ENCODE results near the gene CDHR1. TPM values are rescaled to one million over a fixed set of nuclear protein-coding genes. Genes with fewer than 3 reads are reported as not detected.

Gene CDHR1
- total RNA-seq, 3 donors from 2014 or later = 0.15 to 0.66 (median 0.16) TPM

DNA sequence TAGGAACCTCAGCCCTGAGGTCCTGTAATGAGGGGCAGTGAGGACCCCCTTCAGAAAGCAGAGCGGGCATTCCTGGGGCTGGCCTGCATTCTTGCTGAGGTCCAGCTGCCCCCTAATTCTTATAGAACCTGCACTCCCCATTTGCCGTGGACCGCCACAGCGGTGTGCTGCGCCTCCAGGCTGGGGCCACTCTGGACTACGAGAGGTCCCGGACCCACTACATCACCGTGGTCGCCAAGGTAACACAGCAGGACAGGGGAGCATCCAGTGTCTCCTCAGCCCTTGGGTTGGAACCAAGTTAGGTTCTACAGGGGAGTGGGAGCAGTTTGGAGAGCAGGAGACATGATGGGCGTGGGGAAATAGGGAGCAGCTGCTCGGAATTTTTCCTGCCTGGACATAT lies 7.3 kb downstream of the CDHR1 start:
- Histone ChIP-seq H3K36me3 (no peaks in the 10 kb centered on the region), H3K4me1 (no peaks in the 10 kb centered on the region), H3K27me3 (peaks cover 0 to 15% of the 10 kb centered on the region in 2 donors), H3K9me3 (no peaks in the 10 kb centered on the region), H3K27ac (no peak overlapping the region), H3K4me3 (no peak overlapping the region)
- TF ChIP-seq POLR2AphosphoS5 (IDR thresholded peaks at IDR 0.05) = no peak
- TF ChIP-seq POLR2A (IDR thresholded peaks at IDR 0.05) = no peak
- TF ChIP-seq, protein P1, sequence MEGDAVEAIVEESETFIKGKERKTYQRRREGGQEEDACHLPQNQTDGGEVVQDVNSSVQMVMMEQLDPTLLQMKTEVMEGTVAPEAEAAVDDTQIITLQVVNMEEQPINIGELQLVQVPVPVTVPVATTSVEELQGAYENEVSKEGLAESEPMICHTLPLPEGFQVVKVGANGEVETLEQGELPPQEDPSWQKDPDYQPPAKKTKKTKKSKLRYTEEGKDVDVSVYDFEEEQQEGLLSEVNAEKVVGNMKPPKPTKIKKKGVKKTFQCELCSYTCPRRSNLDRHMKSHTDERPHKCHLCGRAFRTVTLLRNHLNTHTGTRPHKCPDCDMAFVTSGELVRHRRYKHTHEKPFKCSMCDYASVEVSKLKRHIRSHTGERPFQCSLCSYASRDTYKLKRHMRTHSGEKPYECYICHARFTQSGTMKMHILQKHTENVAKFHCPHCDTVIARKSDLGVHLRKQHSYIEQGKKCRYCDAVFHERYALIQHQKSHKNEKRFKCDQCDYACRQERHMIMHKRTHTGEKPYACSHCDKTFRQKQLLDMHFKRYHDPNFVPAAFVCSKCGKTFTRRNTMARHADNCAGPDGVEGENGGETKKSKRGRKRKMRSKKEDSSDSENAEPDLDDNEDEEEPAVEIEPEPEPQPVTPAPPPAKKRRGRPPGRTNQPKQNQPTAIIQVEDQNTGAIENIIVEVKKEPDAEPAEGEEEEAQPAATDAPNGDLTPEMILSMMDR (IDR thresholded peaks at IDR 0.05) = no peak
- no peak for DNase-seq (ENCODE audit: low spot score in 2 of 2)
- intact Hi-C loops (cut with DNase I; ENCODE audit: low total_unique reads) = no loop called here

DNA sequence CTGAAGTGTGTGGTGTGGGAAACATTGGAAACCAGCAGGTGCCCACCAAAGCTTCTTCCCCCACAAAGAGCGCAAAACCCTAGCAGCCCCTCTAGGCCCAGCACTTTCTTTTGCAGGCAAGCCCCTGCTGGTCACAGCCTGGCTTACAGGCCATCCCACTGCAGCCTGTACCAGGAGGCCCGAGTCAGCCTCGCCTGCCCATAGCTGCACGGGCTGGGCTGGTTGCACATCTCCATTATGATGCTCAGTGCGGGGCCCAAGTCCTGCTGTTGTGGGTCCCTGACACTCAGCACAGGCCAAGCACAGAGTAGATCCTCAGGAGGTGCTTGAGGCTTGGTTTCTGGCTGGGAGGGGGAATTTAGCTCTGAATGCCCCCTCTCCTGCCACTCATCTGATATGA lies 8.0 kb downstream of the CDHR1 start:
- Histone ChIP-seq H3K4me3 (no peak overlapping the region), H3K27me3 (peaks cover 0 to 9% of the 10 kb centered on the region in 2 donors), H3K4me1 (no peaks in the 10 kb centered on the region), H3K27ac (no peak overlapping the region), H3K36me3 (no peaks in the 10 kb centered on the region), H3K9me3 (no peaks in the 10 kb centered on the region)
- no peak for TF ChIP-seq POLR2AphosphoS5 (IDR thresholded peaks at IDR 0.05)
- TF ChIP-seq POLR2A (IDR thresholded peaks at IDR 0.05) = no peak
- TF ChIP-seq, protein P1 (IDR thresholded peaks at IDR 0.05) = no peak
- intact Hi-C loops (cut with DNase I; ENCODE audit: low total_unique reads) = no loop called here
- no peak for DNase-seq (ENCODE audit: low spot score in 2 of 2)

DNA sequence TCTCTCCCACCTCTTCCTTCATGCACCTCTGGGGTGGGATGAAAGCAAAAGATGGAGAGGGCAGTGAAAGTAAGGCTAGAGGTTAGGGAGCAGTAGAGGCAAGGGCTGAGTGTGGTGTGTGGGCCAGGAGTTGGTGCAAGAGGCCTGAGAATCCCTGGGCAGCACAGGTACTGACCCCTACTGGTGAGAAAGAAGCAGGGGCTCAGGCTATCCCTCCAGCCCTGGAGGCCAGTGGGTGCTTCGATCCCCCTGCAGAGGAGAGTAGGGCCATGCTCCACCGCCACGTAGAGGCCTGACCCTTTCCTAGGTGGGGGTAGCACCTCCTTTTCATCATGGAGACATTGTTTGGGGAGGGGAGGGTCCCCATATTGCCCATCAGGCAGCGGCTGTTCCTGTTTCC lies 9.8 kb downstream of the CDHR1 start:
- intact Hi-C loops (cut with DNase I; ENCODE audit: low total_unique reads) = no loop called here
- Histone ChIP-seq H3K9me3 (no peaks in the 10 kb centered on the region), H3K4me1 (no peaks in the 10 kb centered on the region), H3K27ac (no peak overlapping the region), H3K27me3 (peaks cover 0 to 10% of the 10 kb centered on the region in 2 donors), H3K4me3 (no peak overlapping the region), H3K36me3 (no peaks in the 10 kb centered on the region)
- no peak for DNase-seq (ENCODE audit: low spot score in 2 of 2)
- TF ChIP-seq, protein P1 (IDR thresholded peaks at IDR 0.05) = no peak
- TF ChIP-seq POLR2A (IDR thresholded peaks at IDR 0.05) (no peak), POLR2AphosphoS5 (IDR thresholded peaks at IDR 0.05) (no peak)

DNA sequence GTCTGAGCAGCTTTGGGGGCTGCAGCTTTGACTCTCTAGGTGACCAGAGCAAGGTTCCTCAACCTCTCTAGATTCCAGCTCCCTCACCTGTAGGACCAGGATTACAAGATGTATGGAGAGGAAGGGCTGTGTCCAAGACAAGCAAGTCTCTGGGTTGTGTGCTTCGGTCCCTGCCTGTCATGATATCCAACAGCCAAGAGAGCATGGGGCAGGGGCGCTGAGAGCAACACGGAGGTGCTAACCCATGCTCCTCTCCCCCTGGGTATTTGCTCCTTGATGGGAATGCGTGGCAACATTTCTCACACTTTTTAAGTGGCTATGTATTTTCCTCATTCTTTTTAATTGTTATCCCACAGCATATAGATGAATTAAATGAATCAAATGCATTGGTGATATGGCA lies 10.3 kb downstream of the CDHR1 start:
- Histone ChIP-seq H3K4me1 (no peaks in the 10 kb centered on the region), H3K27ac (no peak overlapping the region), H3K4me3 (no peak overlapping the region), H3K36me3 (no peaks in the 10 kb centered on the region), H3K9me3 (no peaks in the 10 kb centered on the region), H3K27me3 (peaks cover 0 to 10% of the 10 kb centered on the region in 2 donors)
- DNase-seq (ENCODE audit: low spot score in 2 of 2) = no peak
- TF ChIP-seq, protein P1 (IDR thresholded peaks at IDR 0.05) = no peak
- TF ChIP-seq POLR2A (IDR thresholded peaks at IDR 0.05) = no peak
- TF ChIP-seq POLR2AphosphoS5 (IDR thresholded peaks at IDR 0.05) = no peak
- intact Hi-C loops (cut with DNase I; ENCODE audit: low total_unique reads) = no loop called here

DNA sequence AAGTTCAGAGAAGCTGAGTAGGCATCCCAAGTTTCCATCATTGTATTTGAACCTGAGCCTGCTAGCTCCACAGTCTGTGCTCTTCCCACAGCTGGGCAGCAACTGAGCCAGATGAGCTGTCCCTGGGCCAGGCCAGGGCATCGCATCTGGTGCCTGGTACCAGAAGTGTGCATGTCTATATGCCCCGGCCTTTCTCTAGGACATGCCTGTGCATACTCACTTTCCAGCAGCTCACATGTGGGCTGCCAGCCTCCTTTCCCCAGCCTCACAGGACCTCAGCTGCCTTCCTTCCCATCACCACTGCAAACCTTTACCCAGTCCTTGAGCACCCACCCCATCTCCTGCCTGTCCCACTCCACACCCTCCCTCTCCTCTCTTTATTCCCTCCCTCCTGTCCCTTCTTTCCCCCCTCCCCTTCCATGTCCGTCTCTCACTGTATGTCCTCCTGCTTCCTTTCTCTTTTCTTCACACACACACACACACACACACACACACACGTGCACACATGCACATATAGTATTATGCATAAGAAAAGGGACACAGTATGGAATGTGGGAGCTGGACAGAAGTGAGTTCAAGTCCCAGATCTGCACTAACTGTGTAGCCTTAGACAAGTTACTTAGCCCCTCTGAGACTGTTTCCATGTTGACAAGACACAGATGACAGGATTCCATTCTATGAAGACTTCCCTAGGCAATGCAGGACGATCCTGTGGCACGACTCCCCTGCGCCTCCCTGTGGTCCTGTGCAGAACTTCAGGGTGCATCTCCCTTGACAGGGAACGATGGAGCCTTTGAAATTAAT lies 10.9 kb downstream of the CDHR1 start:
- H3K4me1 ChIP-seq = no peaks in the 10 kb centered on the region
- intact Hi-C loops (cut with DNase I; ENCODE audit: low total_unique reads) = no loop called here
- H3K9me3 ChIP-seq = no peaks in the 10 kb centered on the region
- TF ChIP-seq, protein P1 (IDR thresholded peaks at IDR 0.05) = peak in 2 of 3 donors; percentile 31 to 53
- TF ChIP-seq POLR2A (IDR thresholded peaks at IDR 0.05) = no peak
- H3K4me3 ChIP-seq = no peak overlapping the region
- peaks cover 0 to 10% of the 10 kb centered on the region in 2 donors for H3K27me3 ChIP-seq
- peak; percentile 10 to 27 for DNase-seq (ENCODE audit: low spot score in 2 of 2)
- H3K36me3 ChIP-seq = no peaks in the 10 kb centered on the region
- H3K27ac ChIP-seq = no peak overlapping the region

All from breast epithelium (tissue), 4 donors.